Endothelial cell of umbilical vein (primary cell): Measurements from ENCODE around the gene SKAP1. TPM values are rescaled to one million over a fixed set of nuclear protein-coding genes. Genes with fewer than 3 reads are reported as not detected.

Experiments used
- BruUV-seq: library from RNA; stranded (reverse); fragments of 400-500 nt; replicated peaks from 2 replicates; lab custom pipeline; 2021; lab: Mats Ljungman, UMichigan
- CTCF ChIA-PET: fragments of 300-600, 350-600 bp; sonication (Branson Sonifier 250); formaldehyde crosslinking; loops from one replicate; lab custom pipeline; 2021; ENCODE audit warnings: antibody characterized with exemption, inconsistent platforms; lab: Charles Lee
- POLR2A ChIA-PET: fragments of 300-600, 350-600 bp; sonication (Branson Sonifier 250); formaldehyde crosslinking; loops from one replicate; lab custom pipeline; 2021; ENCODE audit warnings: antibody characterized with exemption, inconsistent platforms; lab: Charles Lee
- DNase-seq: peaks from one replicate; pipeline ENCODE4 v3.0.0-alpha.2; 2011; ENCODE audit warnings: low read depth, low spot score
- FAIRE-seq: peaks from 2 replicates; lab custom pipeline; 2011; peaks lifted over from hg19 to GRCh38; lab: Jason Lieb, UNC
- H2AFZ ChIP-seq: 2 replicates; pipeline ENCODE4 v1.6.0; 2012; ENCODE audit warnings: low read depth, low read length, control low read depth, inconsistent platforms
- H3K27ac ChIP-seq: 2 replicates; pipeline ENCODE4 v1.5.1; 2011; ENCODE audit warnings: low read depth, mild to moderate bottlenecking, control low read depth, low read length, moderate library complexity; ENCODE audit not compliant: insufficient read depth
- H3K27me3 ChIP-seq, 2 experiments: 2 replicates each; pipeline versions ENCODE4 v1.6.0 to v1.6.1; 2011; ENCODE audit warnings: low read length in 2 of 2, mixed read lengths in 1 of 2; ENCODE audit not compliant: control insufficient read depth in 2 of 2, insufficient read depth in 2 of 2
- H3K36me3 ChIP-seq, 2 experiments: 2 replicates in 1 of 2; 3 replicates in 1 of 2; pipeline ENCODE4 v1.5.1; 2011; ENCODE audit warnings: low read length in 2 of 2, mild to moderate bottlenecking in 1 of 2, moderate library complexity in 1 of 2; ENCODE audit not compliant: control insufficient read depth in 2 of 2, insufficient read depth in 2 of 2; ENCODE audit errors: extremely low read depth in 1 of 2
- H3K4me1 ChIP-seq: 3 replicates; pipeline ENCODE4 v1.5.1; 2011; ENCODE audit warnings: mild to moderate bottlenecking, low read length; ENCODE audit not compliant: control insufficient read depth, insufficient read depth; ENCODE audit errors: extremely low read depth
- H3K4me2 ChIP-seq: 2 replicates; pipeline ENCODE4 v1.6.1; 2011; ENCODE audit warnings: low read length, control low read depth, mixed read lengths; ENCODE audit not compliant: insufficient read depth
- H3K4me3 ChIP-seq, 3 experiments: fragments of 200-600 bp in 1 of 3; sonication (generic), shearing (Covaris generic) in 1 of 3; replicated peaks in 1 of 3; 2 replicates each; pipeline ENCODE4 v1.5.1; 2011 to 2016; ENCODE audit warnings: control low read depth in 3 of 3, low read length in 3 of 3, mild to moderate bottlenecking in 2 of 3, inconsistent platforms in 1 of 3, low read depth in 1 of 3, moderate library complexity in 1 of 3; ENCODE audit not compliant: insufficient read depth in 1 of 3
- H3K79me2 ChIP-seq: 2 replicates; pipeline ENCODE4 v1.6.0; 2012; ENCODE audit warnings: low read length, inconsistent platforms; ENCODE audit not compliant: control insufficient read depth, insufficient read depth
- H3K9ac ChIP-seq: replicated peaks from 2 replicates; pipeline ENCODE3; 2011; ENCODE audit warnings: low read length, control low read depth; ENCODE audit not compliant: insufficient read depth; ENCODE audit errors: extremely low read depth
- H3K9me1 ChIP-seq: replicated peaks from 3 replicates; pipeline ENCODE4 v1.6.0; 2011; ENCODE audit warnings: mild to moderate bottlenecking, low read length; ENCODE audit not compliant: control insufficient read depth, insufficient read depth; ENCODE audit errors: extremely low read depth
- H3K9me3 ChIP-seq: replicated peaks from 2 replicates; pipeline ENCODE4 v1.5.1; 2012; ENCODE audit warnings: low read length, inconsistent platforms; ENCODE audit not compliant: control insufficient read depth, insufficient read depth
- H4K20me1 ChIP-seq: replicated peaks from 2 replicates; pipeline ENCODE3; 2011; ENCODE audit warnings: mild to moderate bottlenecking, low read length; ENCODE audit not compliant: control insufficient read depth, insufficient read depth; ENCODE audit errors: extremely low read depth
- EZH2 ChIP-seq: IDR thresholded peaks from 2 replicates; pipeline ENCODE4 v1.6.1; 2012; ENCODE audit warnings: borderline replicate concordance, low read depth, mild to moderate bottlenecking, moderate library complexity, low read length, inconsistent platforms; ENCODE audit not compliant: severe bottlenecking
- FOS ChIP-seq: IDR thresholded peaks from 2 replicates; pipeline ENCODE4 v1.6.1; 2011; ENCODE audit warnings: mild to moderate bottlenecking, low read length, moderate library complexity, borderline replicate concordance; ENCODE audit not compliant: insufficient read depth
- GATA2 ChIP-seq: IDR thresholded peaks from 2 replicates; pipeline ENCODE4 v1.7.0; 2011; ENCODE audit warnings: low read depth, mild to moderate bottlenecking, moderate library complexity, mixed read lengths, low read length; ENCODE audit not compliant: insufficient read length, insufficient read depth
- JUN ChIP-seq: IDR thresholded peaks from 2 replicates; pipeline ENCODE4 v1.6.1; 2011; ENCODE audit warnings: borderline replicate concordance, low read depth; ENCODE audit not compliant: insufficient read length, insufficient read depth
- MAX ChIP-seq: IDR thresholded peaks from 2 replicates; pipeline ENCODE4 v1.6.1; 2011; ENCODE audit not compliant: insufficient read depth, insufficient read length
- MYC ChIP-seq: IDR thresholded peaks from one replicate; pipeline ENCODE4 v1.6.1; 2011; ENCODE audit warnings: mild to moderate bottlenecking, low read depth, low read length
- POLR2A ChIP-seq: IDR thresholded peaks from 2 replicates; pipeline ENCODE4 v1.6.1; 2012; ENCODE audit warnings: low read depth, mild to moderate bottlenecking, control low read depth, low read length
- POLR2AphosphoS5 ChIP-seq: IDR thresholded peaks from 2 replicates; pipeline ENCODE4 v1.6.1; 2012; ENCODE audit warnings: low read depth, mild to moderate bottlenecking, control low read depth, low read length, moderate library complexity; ENCODE audit not compliant: insufficient read depth
- dilution Hi-C: fragments of 300-500 bp; cut with MboI; formaldehyde crosslinking; loops from one replicate; pipeline ENCODE4 v1.15.0; 2019; ENCODE audit warnings: low sequenced_read_pairs; ENCODE audit not compliant: extremely low pct_ligation_motif_present
- intact Hi-C: fragments of 100-400 bp; cut with micrococcal nuclease; formaldehyde crosslinking; loops from one replicate; pipeline ENCODE4 v1.10.0; 2022
- polyA plus RNA-seq, 4 experiments: library from polyadenylated mRNA; depleted of rRNA in 3 of 4; stranded (reverse) in 3 of 4; unstranded in 1 of 4; fragments of >200 nt; gene quantifications; 2 replicates each; pipeline versions ENCODE4 v1.2.1 to v1.2.3, GENCODE V29; 2011 to 2012; ENCODE audit warnings: missing spikeins in 1 of 4
- total RNA-seq: library from RNA; stranded (reverse); gene quantifications from 2 replicates; pipeline ENCODE4 v1.2.3, GENCODE V29; 2021
- TF ChIP-seq, protein P1 (sequence below), 2 donors: IDR thresholded peaks; 1 replicate in 1 of 2; 2 replicates in 1 of 2; pipeline ENCODE4 v1.5.1; 2011; ENCODE audit warnings: low read length in 2 of 2, mild to moderate bottlenecking in 2 of 2, moderate library complexity in 2 of 2, control low read depth in 1 of 2, inconsistent platforms in 1 of 2, low read depth in 1 of 2; ENCODE audit not compliant: insufficient read depth in 1 of 2; ENCODE audit errors: extremely low read depth in 1 of 2

Gene SKAP1
- total and polyA plus RNA-seq, 2 donors (not counting 3 experiments of a cell fraction or from before 2014, with no cell fraction given), result 0.75 TPM; not detected in 1

GRCh38 chr17:48328457-48328856 lies 101.6 kb downstream of the SKAP1 start:
- no peak overlapping the region for H3K4me3 ChIP-seq
- intact Hi-C loops (no loop called here), dilution Hi-C loops (no loop called here)
- H3K9me1 ChIP-seq, result no peaks in the 10 kb centered on the region
- no peaks in the 10 kb centered on the region for H4K20me1 ChIP-seq
- H3K27me3 ChIP-seq, result no peaks in the 10 kb centered on the region
- no peak overlapping the region for H3K27ac ChIP-seq
- no peak overlapping the region for H3K9ac ChIP-seq
- DNase-seq, result no peak
- no peak for TF ChIP-seq FOS
- no peak for TF ChIP-seq POLR2AphosphoS5
- TF ChIP-seq JUN, result no peak
- no peak for TF ChIP-seq MYC
- no peak for TF ChIP-seq MAX
- no peak for TF ChIP-seq EZH2
- TF ChIP-seq POLR2A, result no peak
- ChIA-PET POLR2A (no interaction called here), CTCF (interaction anchor here (3.0 kb wide), 1 partner anchor 7 kb away, joined by 20 read pairs; no protein-coding TSS in a partner anchor)
- no peak overlapping the region for H2AFZ ChIP-seq
- no peaks in the 10 kb centered on the region for H3K79me2 ChIP-seq
- H3K4me2 ChIP-seq, result no peak overlapping the region
- H3K9me3 ChIP-seq, result no peaks in the 10 kb centered on the region
- H3K36me3 ChIP-seq, result no peaks in the 10 kb centered on the region
- BruUV-seq, result no TSS peak
- no peak for FAIRE-seq
- no peaks in the 10 kb centered on the region for H3K4me1 ChIP-seq

- Histone ChIP-seq H3K4me2 (no peak overlapping the region), H3K79me2 (no peaks in the 10 kb centered on the region), H3K9ac (no peak overlapping the region), H2AFZ (no peak overlapping the region), H3K9me3 (no peaks in the 10 kb centered on the region), H4K20me1 (no peaks in the 10 kb centered on the region), H3K27me3 (no peaks in the 10 kb centered on the region), H3K9me1 (no peaks in the 10 kb centered on the region), H3K27ac (no peak overlapping the region), H3K4me1 (no peaks in the 10 kb centered on the region), H3K36me3 (no peaks in the 10 kb centered on the region), H3K4me3 (no peak overlapping the region)
- CTCF ChIA-PET, result interaction anchor here (1.0 to 3.3 kb wide), 12 partner anchors 8 to 310 kb away, joined by 3 to 20 read pairs (median 4); no protein-coding TSS in a partner anchor
- no TSS peak for BruUV-seq
- POLR2A ChIA-PET, result no interaction called here
- intact Hi-C loops (no loop called here), dilution Hi-C loops (no loop called here)
- no peak for TF ChIP-seq MYC
- TF ChIP-seq, protein P1, sequence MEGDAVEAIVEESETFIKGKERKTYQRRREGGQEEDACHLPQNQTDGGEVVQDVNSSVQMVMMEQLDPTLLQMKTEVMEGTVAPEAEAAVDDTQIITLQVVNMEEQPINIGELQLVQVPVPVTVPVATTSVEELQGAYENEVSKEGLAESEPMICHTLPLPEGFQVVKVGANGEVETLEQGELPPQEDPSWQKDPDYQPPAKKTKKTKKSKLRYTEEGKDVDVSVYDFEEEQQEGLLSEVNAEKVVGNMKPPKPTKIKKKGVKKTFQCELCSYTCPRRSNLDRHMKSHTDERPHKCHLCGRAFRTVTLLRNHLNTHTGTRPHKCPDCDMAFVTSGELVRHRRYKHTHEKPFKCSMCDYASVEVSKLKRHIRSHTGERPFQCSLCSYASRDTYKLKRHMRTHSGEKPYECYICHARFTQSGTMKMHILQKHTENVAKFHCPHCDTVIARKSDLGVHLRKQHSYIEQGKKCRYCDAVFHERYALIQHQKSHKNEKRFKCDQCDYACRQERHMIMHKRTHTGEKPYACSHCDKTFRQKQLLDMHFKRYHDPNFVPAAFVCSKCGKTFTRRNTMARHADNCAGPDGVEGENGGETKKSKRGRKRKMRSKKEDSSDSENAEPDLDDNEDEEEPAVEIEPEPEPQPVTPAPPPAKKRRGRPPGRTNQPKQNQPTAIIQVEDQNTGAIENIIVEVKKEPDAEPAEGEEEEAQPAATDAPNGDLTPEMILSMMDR (IDR thresholded peaks at IDR 0.05; ENCODE audit: extremely low read depth in 1 of 2, insufficient read depth in 1 of 2, low read depth in 1 of 2, low read length in 2 of 2), result no peak
- no peak for TF ChIP-seq MAX
- TF ChIP-seq GATA2, result no peak
- TF ChIP-seq EZH2, result no peak
- TF ChIP-seq JUN, result no peak
- TF ChIP-seq POLR2A, result no peak
- no peak for TF ChIP-seq FOS
- no peak for TF ChIP-seq POLR2AphosphoS5
- DNase-seq, result no peak
- peak; percentile 75 for FAIRE-seq
These were observed 103.7 kb downstream of the SKAP1 start for GRCh38 chr17:48326310-48326709.
